K562 (cell line): ENCODE results near the gene ABI3BP.

Experiments used
- POLR2G ChIP-seq: fragments of 200-400 bp; formaldehyde crosslinking; IDR thresholded peaks from 2 replicates; pipeline ENCODE4 v1.6.1; 2017; ENCODE audit warnings: low read depth, mild to moderate bottlenecking, antibody characterized with exemption, low read length, moderate library complexity
- SMAD4 ChIP-seq: fragments of 250-450 bp; sonication (Bioruptor Pico); conservative IDR thresholded peaks from 2 replicates; pipeline ENCODE4 v1.8.0; 2021; ENCODE audit warnings: inconsistent platforms, mild to moderate bottlenecking, moderate library complexity
- ZNF384 ChIP-seq: IDR thresholded peaks from 2 replicates; pipeline ENCODE4 v1.6.1; 2012; ENCODE audit warnings: low read depth, low read length, improper control_type of control experiment
- TF ChIP-seq, protein P1 (sequence below), 3 experiments: IDR thresholded peaks in 2 of 3; conservative IDR thresholded peaks in 1 of 3; 2 replicates each; pipeline ENCODE4 v1.5.1; 2011 to 2012; ENCODE audit warnings: low read length in 3 of 3, mild to moderate bottlenecking in 3 of 3, control low read depth in 2 of 3, improper control_type of control experiment in 1 of 3, inconsistent platforms in 1 of 3, low read depth in 1 of 3, mixed read lengths in 1 of 3, moderate library complexity in 1 of 3; ENCODE audit not compliant: insufficient read depth in 2 of 3

DNA sequence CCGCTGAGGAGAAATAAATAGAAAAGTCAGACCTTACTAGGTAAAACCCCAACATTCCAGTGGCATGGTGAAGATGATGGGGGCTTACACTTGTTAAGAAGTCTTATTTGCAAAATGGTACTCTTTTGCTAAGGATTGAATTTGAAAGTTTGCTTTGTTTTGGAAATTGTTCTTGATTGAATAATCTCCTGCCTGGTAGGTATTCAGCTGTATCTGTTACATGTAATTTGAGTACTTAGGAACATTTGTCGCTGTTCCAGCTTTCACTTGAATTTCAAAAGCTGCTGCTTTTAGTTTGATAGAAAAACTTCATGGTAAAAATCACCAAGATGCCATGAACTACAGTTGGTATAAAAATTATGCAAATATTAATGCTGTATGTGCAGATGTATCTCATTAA lies 239.4 kb downstream of the ABI3BP start:
- TF ChIP-seq POLR2G, result no peak
- no peak for TF ChIP-seq ZNF384
- no peak for TF ChIP-seq SMAD4
- TF ChIP-seq, protein P1, sequence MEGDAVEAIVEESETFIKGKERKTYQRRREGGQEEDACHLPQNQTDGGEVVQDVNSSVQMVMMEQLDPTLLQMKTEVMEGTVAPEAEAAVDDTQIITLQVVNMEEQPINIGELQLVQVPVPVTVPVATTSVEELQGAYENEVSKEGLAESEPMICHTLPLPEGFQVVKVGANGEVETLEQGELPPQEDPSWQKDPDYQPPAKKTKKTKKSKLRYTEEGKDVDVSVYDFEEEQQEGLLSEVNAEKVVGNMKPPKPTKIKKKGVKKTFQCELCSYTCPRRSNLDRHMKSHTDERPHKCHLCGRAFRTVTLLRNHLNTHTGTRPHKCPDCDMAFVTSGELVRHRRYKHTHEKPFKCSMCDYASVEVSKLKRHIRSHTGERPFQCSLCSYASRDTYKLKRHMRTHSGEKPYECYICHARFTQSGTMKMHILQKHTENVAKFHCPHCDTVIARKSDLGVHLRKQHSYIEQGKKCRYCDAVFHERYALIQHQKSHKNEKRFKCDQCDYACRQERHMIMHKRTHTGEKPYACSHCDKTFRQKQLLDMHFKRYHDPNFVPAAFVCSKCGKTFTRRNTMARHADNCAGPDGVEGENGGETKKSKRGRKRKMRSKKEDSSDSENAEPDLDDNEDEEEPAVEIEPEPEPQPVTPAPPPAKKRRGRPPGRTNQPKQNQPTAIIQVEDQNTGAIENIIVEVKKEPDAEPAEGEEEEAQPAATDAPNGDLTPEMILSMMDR (IDR thresholded peaks at IDR 0.05 in 2 of 3, conservative IDR thresholded peaks at IDR 0.05 in 1 of 3; ENCODE audit: insufficient read depth in 2 of 3, low read depth in 1 of 3, low read length in 3 of 3), result no peak
